Fibroblast of villous mesenchyme (primary cell): Measurements from ENCODE around the gene OSBPL10. TPM values are rescaled to one million over a fixed set of nuclear protein-coding genes. Genes with fewer than 3 reads are reported as not detected.

Experiments
- DNase-seq: peaks from one replicate; pipeline ENCODE4 v3.0.0-alpha.2; 2010; ENCODE audit warnings: low read depth
- H3K4me3 ChIP-seq: 2 replicates; pipeline ENCODE4 v1.5.1; 2011; ENCODE audit warnings: low read depth, mild to moderate bottlenecking, low read length
- CTCF ChIP-seq: IDR thresholded peaks from 2 replicates; pipeline ENCODE4 v1.5.1; 2012; ENCODE audit warnings: low read depth, mild to moderate bottlenecking, low read length; ENCODE audit not compliant: insufficient read depth
- total RNA-seq: library from RNA; depleted of rRNA; stranded (reverse); fragments of >200 nt; gene quantifications from 2 replicates; pipeline ENCODE4 v1.2.3, GENCODE V29; 2012

Gene OSBPL10
- total RNA-seq, 1 donor: 7.3 TPM

DNA sequence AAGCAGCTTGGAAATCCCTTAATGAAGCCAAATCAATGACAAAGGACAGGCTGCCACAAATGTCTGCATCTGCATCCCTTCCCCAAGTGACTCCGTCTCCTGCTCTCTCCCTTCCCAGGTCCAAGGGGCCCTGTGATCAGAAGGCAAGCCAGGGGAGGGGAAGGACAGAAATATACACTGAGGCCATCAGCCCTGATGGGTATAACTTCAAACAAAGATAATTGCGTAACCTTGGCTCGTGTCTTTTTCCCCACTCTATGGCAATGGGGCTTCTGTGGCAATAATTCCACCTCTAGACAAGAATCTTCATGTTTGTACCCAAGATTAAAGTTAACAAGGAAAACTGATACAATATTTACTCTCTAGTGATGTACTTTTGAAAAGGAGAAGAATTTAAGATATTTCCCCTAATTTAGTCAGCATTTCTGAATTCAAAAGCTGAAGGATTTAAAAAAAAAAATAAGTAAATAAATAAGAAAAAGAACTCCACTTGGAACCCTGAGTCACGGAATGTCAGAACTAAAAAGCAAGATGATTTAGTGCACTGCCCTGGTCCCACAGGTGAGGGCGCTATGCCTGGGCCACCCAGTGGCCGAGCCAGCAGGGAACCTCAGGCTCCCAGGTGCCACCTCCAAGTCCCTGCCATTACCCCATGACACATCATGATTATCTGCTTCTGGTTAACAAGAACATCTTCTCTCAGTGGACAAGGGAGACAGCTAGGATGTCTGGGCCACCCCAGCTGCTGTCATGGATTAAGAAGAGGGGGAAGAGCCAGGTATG is 293.9 kb downstream of the OSBPL10 start:
- TF ChIP-seq CTCF: peak; percentile 10
- no peak overlapping the region for H3K4me3 ChIP-seq

DNA sequence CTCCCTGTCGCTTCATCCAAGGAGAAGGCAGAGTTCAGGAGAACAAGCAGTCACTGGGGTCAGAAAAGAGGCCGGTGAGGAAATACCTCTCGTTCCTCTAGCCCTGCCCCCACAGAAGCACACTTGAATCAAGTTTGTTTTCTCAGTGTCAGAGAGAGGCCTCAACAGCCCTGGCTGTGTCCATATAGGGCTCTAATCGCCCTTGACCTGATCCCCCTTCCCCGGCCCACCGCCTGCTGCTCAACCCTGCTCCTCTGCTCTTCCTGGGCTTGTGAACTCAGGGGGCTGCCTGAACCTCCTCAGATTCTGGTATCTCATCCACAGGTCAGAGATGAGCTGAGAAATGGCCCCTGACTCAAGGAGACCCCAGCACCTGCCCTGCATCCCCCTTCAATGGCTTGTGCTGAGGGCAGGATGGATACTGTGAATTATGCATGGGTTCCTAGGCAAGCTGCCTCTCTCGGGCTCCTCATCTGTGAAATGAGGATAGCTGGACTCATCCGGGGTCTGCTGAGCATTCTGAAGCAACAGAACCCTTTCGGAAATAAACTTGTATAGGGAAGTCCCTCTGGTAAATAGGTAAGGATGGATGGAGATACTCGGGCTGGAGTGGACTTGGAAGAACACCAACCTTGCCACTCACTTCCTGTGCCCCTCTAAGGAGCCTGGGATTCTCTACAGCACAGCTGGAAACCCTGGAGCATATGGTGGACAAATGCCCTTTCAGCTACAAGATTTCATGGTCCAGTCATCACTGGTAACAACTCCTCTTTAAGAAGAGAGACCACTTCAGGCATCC is 300.8 kb downstream of the OSBPL10 start:
- H3K4me3 ChIP-seq: no peak overlapping the region
- no peak for TF ChIP-seq CTCF
- DNase-seq: no peak

More for the DNA sequence above, 293.9 kb downstream of the OSBPL10 start:
- no peak for DNase-seq

DNA sequence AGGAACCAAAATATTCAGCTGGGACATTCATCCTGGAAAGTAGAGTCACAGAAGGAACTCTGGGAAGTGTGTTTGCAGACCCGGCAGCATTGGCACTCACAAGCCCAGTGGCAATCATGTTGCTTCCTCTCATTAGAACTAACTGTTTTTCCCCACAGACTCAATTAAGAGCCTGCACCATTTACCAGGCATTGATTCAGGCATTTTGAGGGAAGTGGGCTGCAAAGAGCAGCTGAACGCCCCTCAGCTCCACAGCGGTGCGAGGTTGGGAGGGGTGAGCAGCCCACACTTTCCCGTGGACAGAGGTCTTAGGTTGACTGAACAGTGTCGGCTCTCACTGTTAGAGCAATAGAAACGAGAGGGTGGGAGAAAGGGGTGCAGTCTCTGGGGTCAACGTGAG is 304.5 kb downstream of the OSBPL10 start:
- TF ChIP-seq CTCF: no peak
- no peak overlapping the region for H3K4me3 ChIP-seq
- DNase-seq: no peak

- no peak for TF ChIP-seq CTCF
- DNase-seq: no peak
These were observed 307.1 kb downstream of the OSBPL10 start for GRCh38 chr3:31673950-31674349.

DNA sequence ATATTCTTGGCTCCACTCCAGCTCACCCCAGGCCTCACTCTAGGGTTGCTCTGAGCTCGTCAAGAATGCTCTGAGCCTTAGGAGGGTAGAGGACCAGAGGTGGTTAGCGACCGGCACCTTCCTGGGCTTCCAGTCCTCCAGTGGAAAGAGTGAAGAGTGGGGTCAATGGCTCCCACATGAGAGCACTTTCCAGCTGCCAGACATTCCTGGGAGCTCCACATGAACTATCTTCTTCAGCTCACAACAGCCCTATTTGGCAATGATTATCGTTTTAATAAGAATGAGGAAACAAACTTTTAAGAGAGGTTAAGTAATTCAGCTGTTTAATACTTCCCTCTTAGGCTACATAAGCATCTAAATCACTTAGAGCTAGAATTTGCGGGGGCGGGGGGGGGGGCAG is 309.1 kb downstream of the OSBPL10 start:
- no peak for TF ChIP-seq CTCF
- peak; percentile 53 for DNase-seq

More at GRCh38 chr3:31673950-31674349, 307.1 kb downstream of the OSBPL10 start:
- no peak overlapping the region for H3K4me3 ChIP-seq

DNA sequence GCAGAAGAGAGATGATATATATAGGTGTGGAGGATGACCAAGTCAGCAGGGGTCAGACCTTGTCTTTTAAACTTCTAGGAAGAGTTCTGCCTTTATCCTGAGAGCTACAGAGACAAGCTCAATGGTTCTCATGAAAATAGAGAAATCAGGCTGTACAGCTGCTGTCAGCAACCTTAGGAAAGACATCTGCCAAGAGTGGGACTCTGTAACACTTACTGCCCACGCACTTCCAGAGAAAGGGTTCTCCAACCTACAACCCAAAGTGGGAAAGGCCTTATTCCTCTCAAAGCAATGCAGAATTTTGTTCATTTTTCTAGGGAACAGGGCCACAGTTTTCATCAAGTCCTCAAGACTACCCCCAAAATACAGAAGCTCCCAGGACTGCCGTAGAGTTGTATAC is 309.6 kb downstream of the OSBPL10 start:
- no peak for DNase-seq
- no peak overlapping the region for H3K4me3 ChIP-seq
- TF ChIP-seq CTCF: no peak

More for the DNA sequence above, 309.1 kb downstream of the OSBPL10 start:
- no peak overlapping the region for H3K4me3 ChIP-seq
